ENCODE measurements around the gene PEAK1.

PEAK1 gene

GRCh38 chr15:77354063-77354462 is 65.8 kb downstream of the PEAK1 start:
- no peak for DNase-seq

- no peak for DNase-seq
Observed at GRCh38 chr15:77352887-77353286, 67.0 kb downstream of the PEAK1 start.

- no peak for DNase-seq
Observed at GRCh38 chr15:77350792-77351191, 69.1 kb downstream of the PEAK1 start.

GRCh38 chr15:77349666-77350065 is 70.2 kb downstream of the PEAK1 start:
- DNase-seq: no peak

GRCh38 chr15:77348511-77348910 is 71.4 kb downstream of the PEAK1 start:
- DNase-seq: no peak

- DNase-seq: no peak
Observed at GRCh38 chr15:77347197-77347596, 72.7 kb downstream of the PEAK1 start.

- DNase-seq: no peak
Observed at GRCh38 chr15:77346245-77347036, 73.5 kb downstream of the PEAK1 start.

- DNase-seq: no peak
Observed at GRCh38 chr15:77342807-77343206, 77.1 kb downstream of the PEAK1 start.

GRCh38 chr15:77340245-77340644 is 79.7 kb downstream of the PEAK1 start:
- no peak for DNase-seq

GRCh38 chr15:77336006-77336405 is 83.9 kb downstream of the PEAK1 start:
- no peak for DNase-seq

- DNase-seq: no peak
Observed at GRCh38 chr15:77335298-77335697, 84.6 kb downstream of the PEAK1 start.

- no peak for DNase-seq
Observed at GRCh38 chr15:77333166-77333565, 86.7 kb downstream of the PEAK1 start.

GRCh38 chr15:77329202-77329601 is 90.7 kb downstream of the PEAK1 start:
- DNase-seq: no peak

- DNase-seq: no peak
Observed at GRCh38 chr15:77327844-77328529, 91.9 kb downstream of the PEAK1 start.

GRCh38 chr15:77327168-77327567 is 92.7 kb downstream of the PEAK1 start:
- DNase-seq: no peak

GRCh38 chr15:77326366-77326765 is 93.5 kb downstream of the PEAK1 start:
- DNase-seq: no peak

- no peak for DNase-seq
Observed at GRCh38 chr15:77312523-77312922, 107.4 kb downstream of the PEAK1 start.

GRCh38 chr15:77311618-77312398 is 108.1 kb downstream of the PEAK1 start:
- DNase-seq: no peak

GRCh38 chr15:77311020-77311419 is 108.9 kb downstream of the PEAK1 start:
- DNase-seq: no peak

GRCh38 chr15:77309392-77309791 is 110.5 kb downstream of the PEAK1 start:
- DNase-seq: no peak

GRCh38 chr15:77305953-77306352 is 114.0 kb downstream of the PEAK1 start:
- DNase-seq: no peak

- DNase-seq: no peak
Observed at GRCh38 chr15:77296773-77297337, 123.0 kb downstream of the PEAK1 start.

- DNase-seq: no peak
Observed at GRCh38 chr15:77295446-77295845, 124.5 kb downstream of the PEAK1 start.
